ENCODE measurements around the gene GABARAP.
A peak's percentile ranks its signal among the peaks of the same experiment; 100 is the strongest.

GABARAP gene

GRCh38 chr17:7239091-7240027 lies 2.9 kb downstream of the GABARAP start, which contains the start of gene PHF23:
Gene PHF23, minus strand, starts transcription at chr17:7239457. Its CDS starts 178 bp downstream, at chr17:7239279.
- DNase-seq (ENCODE audit: low spot score), result peak; percentile 97

- peak; percentile 61 for DNase-seq (ENCODE audit: low spot score)
Observed at GRCh38 chr17:7238420-7239090, 3.7 kb downstream of the GABARAP start.

- peak; percentile 87 for DNase-seq (ENCODE audit: low spot score)
Observed at GRCh38 chr17:7237761-7238419, 4.4 kb downstream of the GABARAP start.

GRCh38 chr17:7237266-7237760 lies 4.9 kb downstream of the GABARAP start:
- DNase-seq (ENCODE audit: low spot score), result no peak

GRCh38 chr17:7236808-7237207 lies 5.4 kb downstream of the GABARAP start:
- DNase-seq (ENCODE audit: low spot score), result no peak

GRCh38 chr17:7235693-7236665 lies 6.3 kb downstream of the GABARAP start:
- no peak for DNase-seq (ENCODE audit: low spot score)

- peak; percentile 95 for DNase-seq (ENCODE audit: low spot score)
Observed at GRCh38 chr17:7234083-7234951, 7.9 kb downstream of the GABARAP start, which contains the start of gene DVL2. Gene DVL2, minus strand, starts transcription at chr17:7234517. Its CDS starts 255 bp downstream, at chr17:7234262.

- no peak for DNase-seq (ENCODE audit: low spot score)
Observed at GRCh38 chr17:7233701-7234082, 8.6 kb downstream of the GABARAP start.

- no peak for DNase-seq (ENCODE audit: low spot score)
Observed at GRCh38 chr17:7232114-7232513, 10.1 kb downstream of the GABARAP start.

GRCh38 chr17:7229504-7229903 lies 12.7 kb downstream of the GABARAP start:
- DNase-seq (ENCODE audit: low spot score), result no peak

GRCh38 chr17:7228920-7229319 lies 13.3 kb downstream of the GABARAP start:
- no peak for DNase-seq (ENCODE audit: low spot score)

- no peak for DNase-seq (ENCODE audit: low spot score)
Observed at GRCh38 chr17:7226721-7227710, 15.2 kb downstream of the GABARAP start.

- DNase-seq (ENCODE audit: low spot score), result no peak
Observed at GRCh38 chr17:7225711-7226331, 16.4 kb downstream of the GABARAP start.

GRCh38 chr17:7224661-7225111 lies 17.6 kb downstream of the GABARAP start:
- no peak for DNase-seq (ENCODE audit: low spot score)

- DNase-seq (ENCODE audit: low spot score), result no peak
Observed at GRCh38 chr17:7224110-7224509, 18.1 kb downstream of the GABARAP start.

- no peak for DNase-seq (ENCODE audit: low spot score)
Observed at GRCh38 chr17:7223375-7223774, 18.9 kb downstream of the GABARAP start.

GRCh38 chr17:7222972-7223292 lies 19.3 kb downstream of the GABARAP start:
- DNase-seq (ENCODE audit: low spot score), result no peak

All from germinal center (tissue), 1 donor.